GM18951 (cell line): ENCODE data around the gene PSAP.

Source experiments
- POLR2A ChIP-seq: IDR thresholded peaks from 4 replicates; pipeline ENCODE4 v1.6.1; 2011; ENCODE audit warnings: mild to moderate bottlenecking; ENCODE audit not compliant: insufficient read length, insufficient read depth; ENCODE audit errors: extremely low read depth
- in situ Hi-C: fragments of 300-500 bp; cut with MboI; formaldehyde crosslinking; loops from one replicate; pipeline ENCODE4 v1.12.0; 2022; ENCODE audit warnings: low sequenced_read_pairs, mixed read lengths, inconsistent platforms; ENCODE audit not compliant: unreplicated experiment

Gene PSAP

GRCh38 chr10:71812016-71812912, 38.8 kb downstream of the PSAP start:
- TF ChIP-seq POLR2A = no peak
- in situ Hi-C loops = loop anchor here (10.0 kb wide), 1 partner anchor 427 kb away; no protein-coding TSS in a partner anchor

- no peak for TF ChIP-seq POLR2A
- in situ Hi-C loops = loop anchor here (10.0 kb wide), 1 partner anchor 427 kb away; no protein-coding TSS in a partner anchor
Observed at GRCh38 chr10:71811351-71811750, 39.7 kb downstream of the PSAP start.

GRCh38 chr10:71810048-71810750, 40.9 kb downstream of the PSAP start:
- in situ Hi-C loops = loop anchor here (10.0 kb wide), 1 partner anchor 425 kb away; no protein-coding TSS in a partner anchor
- no peak for TF ChIP-seq POLR2A

DNA sequence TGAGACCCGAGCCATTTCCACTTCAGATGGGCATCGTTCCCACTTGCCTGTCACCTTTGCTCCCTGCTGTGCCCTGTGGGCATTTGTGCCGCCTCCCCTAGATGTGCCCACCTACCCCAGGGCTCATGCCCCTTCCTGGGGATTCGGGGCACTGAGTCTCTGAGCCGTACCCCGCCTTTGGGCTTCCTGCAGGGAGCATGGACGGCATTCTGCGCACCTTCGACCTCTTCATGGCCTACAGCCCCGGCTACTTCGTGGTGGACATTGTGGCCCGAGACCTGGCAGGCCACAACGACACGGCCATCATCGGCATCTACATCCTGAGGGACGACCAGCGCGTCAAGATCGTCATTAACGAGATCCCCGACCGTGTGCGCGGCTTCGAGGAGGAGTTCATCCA, 41.4 kb downstream of the PSAP start:
- in situ Hi-C loops = loop anchor here (10.0 kb wide), 1 partner anchor 425 kb away; no protein-coding TSS in a partner anchor

DNA sequence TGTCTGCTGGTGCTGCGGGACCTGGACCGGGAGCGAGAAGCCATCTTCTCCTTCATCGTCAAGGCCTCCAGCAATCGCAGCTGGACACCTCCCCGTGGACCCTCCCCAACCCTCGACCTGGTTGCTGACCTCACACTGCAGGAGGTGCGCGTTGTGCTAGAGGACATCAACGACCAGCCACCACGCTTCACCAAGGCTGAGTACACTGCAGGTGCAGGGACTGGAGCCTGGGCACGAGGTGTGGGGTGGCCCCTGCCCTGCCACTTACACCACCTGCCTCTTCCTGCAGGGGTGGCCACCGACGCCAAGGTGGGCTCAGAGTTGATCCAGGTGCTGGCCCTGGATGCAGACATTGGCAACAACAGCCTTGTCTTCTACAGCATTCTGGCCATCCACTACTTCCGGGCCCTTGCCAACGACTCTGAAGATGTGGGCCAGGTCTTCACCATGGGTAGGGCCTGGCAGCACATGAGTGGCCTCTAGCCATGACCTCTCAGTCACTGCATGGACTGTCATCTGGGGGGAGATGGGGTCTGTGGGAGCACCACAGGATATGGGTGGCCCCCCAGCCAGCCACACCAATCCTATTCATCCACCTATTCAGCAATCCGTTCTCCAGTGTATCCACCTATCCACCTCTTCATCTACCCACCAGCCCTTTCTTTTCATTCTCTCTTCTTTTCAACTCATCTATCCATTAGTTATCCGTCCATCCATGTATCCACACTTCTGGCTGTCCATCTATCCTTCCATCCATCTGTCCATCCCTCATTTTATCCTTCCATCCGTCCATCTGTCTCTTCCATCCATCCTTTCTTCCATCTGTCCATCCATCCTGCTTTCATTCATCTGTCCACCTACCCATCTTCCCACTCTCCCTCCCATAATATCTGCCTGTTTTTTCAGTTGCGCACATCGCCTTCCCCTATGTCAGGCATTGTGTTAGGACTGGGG, 43.2 kb downstream of the PSAP start:
- TF ChIP-seq POLR2A = no peak
- in situ Hi-C loops = no loop called here

More for the DNA sequence above, 41.4 kb downstream of the PSAP start:
- TF ChIP-seq POLR2A = no peak

- in situ Hi-C loops = no loop called here
- TF ChIP-seq POLR2A = no peak
Observed at GRCh38 chr10:71806704-71807556, 44.1 kb downstream of the PSAP start.

DNA sequence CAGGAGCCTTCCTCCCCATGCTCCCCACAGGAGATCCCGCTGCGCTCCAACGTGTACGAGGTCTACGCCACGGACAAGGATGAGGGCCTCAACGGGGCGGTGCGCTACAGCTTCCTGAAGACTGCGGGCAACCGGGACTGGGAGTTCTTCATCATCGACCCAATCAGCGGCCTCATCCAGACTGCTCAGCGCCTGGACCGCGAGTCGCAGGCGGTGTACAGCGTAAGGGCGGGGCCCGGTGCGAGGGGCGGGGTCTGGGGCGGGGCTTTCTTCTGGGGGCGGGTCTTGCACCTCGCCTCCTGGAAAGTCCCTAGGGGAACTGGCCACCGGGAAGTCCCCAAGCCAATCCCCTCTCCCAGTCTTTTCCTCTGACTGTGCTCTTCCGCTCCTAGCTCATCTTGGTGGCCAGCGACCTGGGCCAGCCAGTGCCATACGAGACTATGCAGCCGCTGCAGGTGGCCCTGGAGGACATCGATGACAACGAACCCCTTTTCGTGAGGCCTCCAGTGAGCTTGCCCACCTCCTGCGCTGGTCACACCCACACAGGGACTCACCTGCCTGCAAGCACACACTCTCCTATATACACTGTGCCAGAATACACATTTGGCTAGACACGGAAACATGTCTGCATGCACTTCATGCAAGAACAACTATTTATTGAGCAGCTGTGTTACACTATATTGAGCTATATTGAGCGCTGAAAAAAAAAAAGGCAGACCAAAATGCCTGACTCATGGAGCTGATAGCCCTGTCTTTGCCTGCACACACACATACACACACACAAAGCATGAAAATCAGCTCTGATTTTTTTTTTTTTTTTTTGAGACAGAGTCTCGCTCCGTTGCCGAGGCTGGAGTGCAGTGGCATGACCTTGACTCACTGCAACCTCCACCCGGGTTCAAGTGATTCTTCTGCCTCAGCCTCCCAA, 45.0 kb downstream of the PSAP start:
- no peak for TF ChIP-seq POLR2A
- in situ Hi-C loops = no loop called here

GRCh38 chr10:71804077-71804476, 47.0 kb downstream of the PSAP start:
- in situ Hi-C loops = no loop called here
- TF ChIP-seq POLR2A = no peak

DNA sequence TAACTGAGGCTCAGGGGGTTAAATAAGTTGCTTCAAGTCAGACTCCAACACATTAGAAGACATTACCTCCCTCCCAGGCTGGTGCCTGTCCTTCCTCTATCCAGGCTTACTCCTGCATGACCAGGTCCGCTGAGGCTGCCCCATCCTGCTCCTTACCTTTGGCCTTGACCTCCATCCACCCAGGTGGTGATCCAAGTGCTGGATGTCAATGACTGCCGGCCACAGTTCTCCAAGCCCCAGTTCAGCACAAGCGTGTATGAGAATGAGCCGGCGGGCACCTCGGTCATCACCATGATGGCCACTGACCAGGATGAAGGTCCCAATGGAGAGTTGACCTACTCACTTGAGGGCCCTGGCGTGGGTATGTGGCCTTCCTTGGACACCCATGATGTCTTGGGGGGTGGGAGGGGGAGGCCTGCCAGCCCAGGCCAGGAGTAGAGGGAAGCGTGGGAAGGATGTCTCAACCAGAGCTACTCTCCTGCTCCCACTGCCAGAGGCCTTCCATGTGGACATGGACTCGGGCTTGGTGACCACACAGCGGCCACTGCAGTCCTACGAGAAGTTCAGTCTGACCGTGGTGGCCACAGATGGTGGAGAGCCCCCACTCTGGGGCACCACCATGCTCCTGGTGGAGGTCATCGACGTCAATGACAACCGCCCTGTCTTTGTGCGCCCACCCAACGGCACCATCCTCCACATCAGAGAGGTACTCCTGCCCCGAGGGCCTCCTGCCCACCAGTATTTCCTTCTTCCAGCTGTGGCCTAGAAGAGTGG, 48.1 kb downstream of the PSAP start:
- in situ Hi-C loops = no loop called here
- TF ChIP-seq POLR2A = no peak

GRCh38 chr10:71802235-71802634, 48.8 kb downstream of the PSAP start:
- in situ Hi-C loops = no loop called here
- no peak for TF ChIP-seq POLR2A

DNA sequence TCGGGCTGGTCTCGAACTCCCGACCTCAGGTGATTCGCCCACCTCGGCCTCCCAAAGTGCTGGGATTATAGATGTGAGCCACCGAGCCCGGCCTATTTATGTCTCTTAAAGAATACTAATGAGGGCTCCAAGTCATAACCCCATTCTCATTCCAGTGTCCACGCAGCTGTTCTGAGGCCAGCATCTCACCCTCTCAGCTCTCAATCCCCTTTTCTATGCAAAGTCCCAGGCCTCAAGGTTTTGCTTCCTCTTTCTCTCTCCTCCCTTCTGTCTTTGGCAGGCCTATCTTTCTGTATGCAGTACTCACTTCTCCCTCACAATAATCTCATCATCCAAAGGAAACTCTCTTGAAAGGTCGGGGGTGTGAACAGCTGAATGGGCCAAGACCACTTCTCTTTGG, 49.7 kb downstream of the PSAP start:
- in situ Hi-C loops = no loop called here

More for the DNA sequence above, 49.7 kb downstream of the PSAP start:
- TF ChIP-seq POLR2A = no peak
